Mesothelial cell of epicardium (in vitro differentiated cells): ENCODE data around the gene FGGY. TPM values are rescaled to one million over a fixed set of nuclear protein-coding genes. Genes with fewer than 3 reads are reported as not detected.
"Not testable (repeated sequence)": the region's sequence is repeated elsewhere in the genome, so short reads cannot be mapped to it uniquely, and the experiment has no call there.

Experiments
- DNase-seq, 2 experiments: peaks; one replicate each; pipeline ENCODE4 v3.0.0; 2021; ENCODE audit warnings: low spot score in 2 of 2; ENCODE audit not compliant: unreplicated experiment in 2 of 2
- H3K27ac Mint-ChIP-seq: 2 replicates; pipeline ENCODE4 v1.8.0; 2021; ENCODE audit warnings: mixed read lengths
- H3K27me3 Mint-ChIP-seq: 2 replicates; pipeline ENCODE4 v1.8.0; 2021; ENCODE audit warnings: low read depth, mixed read lengths
- H3K36me3 Mint-ChIP-seq: 2 replicates; pipeline ENCODE4 v1.8.0; 2021; ENCODE audit warnings: mixed read lengths
- H3K4me1 Mint-ChIP-seq: 2 replicates; pipeline ENCODE4 v1.8.0; 2021; ENCODE audit warnings: mixed read lengths
- H3K4me3 Mint-ChIP-seq: 2 replicates; pipeline ENCODE4 v1.8.0; 2021; ENCODE audit warnings: mild to moderate bottlenecking, moderate library complexity, mixed read lengths
- H3K9me3 Mint-ChIP-seq: 2 replicates; pipeline ENCODE4 v1.8.0; 2021; ENCODE audit warnings: mixed read lengths
- CTCF ChIP-seq: fragments of 200-600 bp; sonication (generic); IDR thresholded peaks from one replicate; pipeline ENCODE4 v1.5.0; 2021; ENCODE audit warnings: antibody characterized with exemption; ENCODE audit not compliant: unreplicated experiment
- total RNA-seq: library from RNA; stranded (reverse); gene quantifications from 3 replicates; pipeline ENCODE4 v1.2.1, GENCODE V29; 2021

FGGY gene
- total RNA-seq, 1 donor from 2014 or later = 21.8 TPM

GRCh38 chr1:59345221-59345620 is 48.3 kb downstream of the FGGY start:
- H3K4me1 Mint-ChIP-seq = peaks cover 2% of the 10 kb centered on the region
- H3K36me3 Mint-ChIP-seq = no peaks in the 10 kb centered on the region
- DNase-seq = no peak
- H3K4me3 Mint-ChIP-seq = no peak overlapping the region
- H3K9me3 Mint-ChIP-seq = no peaks in the 10 kb centered on the region
- no peaks in the 10 kb centered on the region for H3K27me3 Mint-ChIP-seq
- no peak overlapping the region for H3K27ac Mint-ChIP-seq
- TF ChIP-seq CTCF = no peak

- no peak overlapping the region for H3K4me3 Mint-ChIP-seq
- no peak overlapping the region for H3K27ac Mint-ChIP-seq
- no peak for DNase-seq
- H3K4me1 Mint-ChIP-seq = peaks cover 7% of the 10 kb centered on the region
- H3K9me3 Mint-ChIP-seq = no peaks in the 10 kb centered on the region
- no peak for TF ChIP-seq CTCF
- no peaks in the 10 kb centered on the region for H3K27me3 Mint-ChIP-seq
- no peaks in the 10 kb centered on the region for H3K36me3 Mint-ChIP-seq
These were observed 49.5 kb downstream of the FGGY start for GRCh38 chr1:59346429-59346828.

DNA sequence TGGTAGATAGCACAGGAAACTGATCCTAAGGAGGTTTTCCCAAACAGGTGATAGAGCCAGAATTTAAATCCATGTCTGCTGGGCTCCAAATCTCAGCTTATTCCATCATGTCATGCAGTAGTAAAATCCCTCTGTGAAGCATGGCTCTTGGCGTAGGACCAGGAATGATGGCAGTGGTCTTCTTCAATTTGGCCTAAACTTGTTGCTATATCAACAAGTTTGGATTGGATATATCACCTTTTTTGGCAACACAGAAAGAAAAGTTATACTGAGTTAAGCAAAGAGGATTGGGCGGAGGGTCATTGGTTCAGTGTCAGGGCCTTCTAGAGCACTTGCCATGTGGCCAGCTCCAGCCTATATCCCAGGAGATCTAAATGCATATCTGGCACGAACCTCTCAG is 52.2 kb downstream of the FGGY start:
- H3K9me3 Mint-ChIP-seq = no peaks in the 10 kb centered on the region
- no peaks in the 10 kb centered on the region for H3K27me3 Mint-ChIP-seq
- peaks cover 12% of the 10 kb centered on the region for H3K4me1 Mint-ChIP-seq
- H3K36me3 Mint-ChIP-seq = no peaks in the 10 kb centered on the region
- no peak for DNase-seq
- H3K4me3 Mint-ChIP-seq = no peak overlapping the region
- H3K27ac Mint-ChIP-seq = no peak overlapping the region
- no peak for TF ChIP-seq CTCF

GRCh38 chr1:59350521-59350920 is 53.6 kb downstream of the FGGY start:
- no peak overlapping the region for H3K4me3 Mint-ChIP-seq
- no peak for TF ChIP-seq CTCF
- no peaks in the 10 kb centered on the region for H3K9me3 Mint-ChIP-seq
- H3K27ac Mint-ChIP-seq = peak overlapping the region; percentile 20
- peaks cover 22% of the 10 kb centered on the region for H3K4me1 Mint-ChIP-seq
- no peak for DNase-seq
- no peaks in the 10 kb centered on the region for H3K36me3 Mint-ChIP-seq
- no peaks in the 10 kb centered on the region for H3K27me3 Mint-ChIP-seq

DNA sequence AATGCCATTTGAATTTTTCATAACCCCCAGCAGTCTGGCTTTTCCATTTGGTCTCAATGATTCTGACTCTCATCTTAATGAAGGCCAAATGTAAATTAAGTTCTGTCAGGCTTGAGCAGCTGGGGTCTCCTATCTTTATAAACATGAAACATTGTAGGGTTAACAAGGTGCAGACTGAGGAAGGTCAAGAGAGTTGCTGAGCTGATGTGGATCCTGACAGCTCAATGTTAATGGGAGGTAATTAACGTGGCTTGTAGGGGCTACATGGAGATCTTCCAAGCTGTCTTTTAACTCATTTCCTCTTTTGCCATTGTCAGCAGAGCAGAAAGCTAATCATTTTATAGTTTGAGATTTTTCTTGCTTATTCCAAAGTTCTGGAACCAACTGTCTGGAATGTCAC is 55.2 kb downstream of the FGGY start:
- H3K9me3 Mint-ChIP-seq = no peaks in the 10 kb centered on the region
- TF ChIP-seq CTCF = no peak

DNA sequence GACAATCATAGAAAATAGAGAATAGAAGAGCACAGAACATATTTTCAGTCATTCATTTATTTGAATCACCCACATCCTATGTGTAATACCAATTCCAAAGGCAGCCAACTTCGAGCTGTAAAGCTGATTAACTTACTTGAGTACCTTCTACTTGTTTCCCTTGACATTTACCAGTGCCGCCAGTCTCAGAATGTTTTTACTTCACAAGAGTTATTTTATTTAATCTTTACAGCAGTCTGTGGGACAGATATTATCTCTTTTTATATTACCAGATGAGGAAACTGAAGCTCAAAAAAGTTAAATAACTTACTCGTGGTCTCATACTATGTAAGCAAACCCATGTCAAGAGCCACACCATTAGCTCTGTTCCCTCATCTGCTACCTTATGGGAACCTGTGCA is 56.6 kb downstream of the FGGY start:
- H3K4me3 Mint-ChIP-seq = no peak overlapping the region
- peaks cover 28% of the 10 kb centered on the region for H3K4me1 Mint-ChIP-seq
- H3K9me3 Mint-ChIP-seq = no peaks in the 10 kb centered on the region
- DNase-seq = no peak
- no peaks in the 10 kb centered on the region for H3K27me3 Mint-ChIP-seq
- no peak for TF ChIP-seq CTCF
- H3K27ac Mint-ChIP-seq = no peak overlapping the region
- H3K36me3 Mint-ChIP-seq = no peaks in the 10 kb centered on the region

More for the DNA sequence above, 55.2 kb downstream of the FGGY start:
- no peak for DNase-seq
- Mint-ChIP-seq H3K27me3 (no peaks in the 10 kb centered on the region), H3K27ac (no peak overlapping the region), H3K4me1 (peaks cover 22% of the 10 kb centered on the region), H3K4me3 (no peak overlapping the region), H3K36me3 (no peaks in the 10 kb centered on the region)

DNA sequence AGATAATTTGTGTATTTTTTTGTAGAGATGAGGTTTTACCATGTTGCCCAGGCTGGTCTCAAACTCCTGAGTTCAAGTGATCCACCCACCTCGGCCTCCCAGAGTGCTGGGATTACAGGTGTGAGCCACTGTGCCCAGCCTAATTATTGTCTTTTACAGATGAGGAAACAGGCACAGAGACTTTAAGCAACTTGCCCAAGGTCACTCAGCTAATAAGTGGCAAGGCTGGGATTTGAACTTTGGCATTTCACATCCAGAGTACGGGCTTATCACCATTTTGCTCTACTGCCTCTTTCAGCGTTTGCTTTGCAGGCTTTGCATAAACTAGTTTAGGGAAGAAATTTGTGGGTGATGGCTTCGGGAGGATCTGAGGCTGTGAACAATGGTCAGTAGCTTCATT is 57.3 kb downstream of the FGGY start:
- H3K27me3 Mint-ChIP-seq, H3K4me3 Mint-ChIP-seq: not testable (repeated sequence)

More for the DNA sequence above, 57.3 kb downstream of the FGGY start:
- not testable (repeated sequence) for DNase-seq, H3K36me3 Mint-ChIP-seq, H3K9me3 Mint-ChIP-seq
- H3K4me1 Mint-ChIP-seq = peaks cover 31% of the 10 kb centered on the region
- H3K27ac Mint-ChIP-seq = peak overlapping the region; percentile 13
